T47D (cell line): ENCODE measurements around the gene FCER2.

Experiments
- DNase-seq, 2 experiments: peaks; one replicate each; pipeline versions ENCODE4 v3.0.0 to v3.0.0-alpha.2; 2011 to 2012; ENCODE audit warnings: low read depth in 1 of 2, low spot score in 1 of 2
- JUND ChIP-seq: IDR thresholded peaks from 2 replicates; pipeline ENCODE4 v1.6.1; 2012; ENCODE audit warnings: low read depth
- in situ Hi-C: cut with HindIII; loops from 2 replicates; pipeline ENCODE4 v1.10.0; 2016; ENCODE audit warnings: low sequenced_read_pairs, low pct_unique_long_range_greater_than_20kb

FCER2 gene

GRCh38 chr19:7740682-7741054 is 38.7 kb upstream of the FCER2 start:
- in situ Hi-C loops = no loop called here
- DNase-seq = no peak
- TF ChIP-seq JUND = no peak

DNA sequence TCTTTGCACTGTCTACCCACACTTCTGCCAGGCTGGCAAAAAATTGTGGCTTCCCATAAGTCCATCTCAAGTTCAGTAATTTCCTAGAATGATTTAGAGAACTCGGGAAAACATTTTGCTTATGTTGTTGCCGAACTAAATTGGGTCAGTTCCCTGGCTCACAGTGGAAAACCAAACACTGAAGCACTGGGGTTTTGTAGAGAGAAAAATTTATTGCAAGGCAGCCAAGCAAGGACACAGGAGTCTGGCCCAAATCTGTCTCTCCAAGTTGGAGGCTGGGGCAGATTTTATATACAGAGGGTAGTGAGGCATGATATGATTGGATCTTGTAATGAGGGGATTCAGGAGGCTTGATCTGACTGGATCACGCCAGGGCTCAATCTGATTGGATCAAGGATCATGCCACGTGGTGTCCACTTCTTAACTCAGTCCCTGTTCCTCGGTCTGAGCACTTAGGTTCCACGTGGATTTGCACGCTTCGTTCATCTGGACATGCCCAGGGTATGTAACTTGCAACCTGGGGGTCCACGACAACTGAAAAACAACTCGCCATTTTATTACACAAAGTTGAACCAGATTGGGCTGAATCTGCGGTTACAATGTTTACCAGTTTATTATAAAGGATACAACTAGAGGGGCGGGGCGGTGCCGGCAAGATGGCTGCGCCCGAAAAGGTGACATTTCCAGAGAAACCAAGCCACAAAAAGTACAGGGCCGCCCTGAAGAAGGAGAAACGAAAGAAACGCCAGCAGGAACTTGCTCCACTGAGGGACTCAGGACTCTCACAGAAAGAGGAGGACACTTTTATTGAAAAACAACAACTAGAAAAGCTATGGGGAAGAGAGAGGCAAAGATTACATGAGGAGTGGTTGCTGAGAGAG is 38.1 kb upstream of the FCER2 start:
- in situ Hi-C loops = no loop called here
- TF ChIP-seq JUND = no peak
- no peak for DNase-seq

DNA sequence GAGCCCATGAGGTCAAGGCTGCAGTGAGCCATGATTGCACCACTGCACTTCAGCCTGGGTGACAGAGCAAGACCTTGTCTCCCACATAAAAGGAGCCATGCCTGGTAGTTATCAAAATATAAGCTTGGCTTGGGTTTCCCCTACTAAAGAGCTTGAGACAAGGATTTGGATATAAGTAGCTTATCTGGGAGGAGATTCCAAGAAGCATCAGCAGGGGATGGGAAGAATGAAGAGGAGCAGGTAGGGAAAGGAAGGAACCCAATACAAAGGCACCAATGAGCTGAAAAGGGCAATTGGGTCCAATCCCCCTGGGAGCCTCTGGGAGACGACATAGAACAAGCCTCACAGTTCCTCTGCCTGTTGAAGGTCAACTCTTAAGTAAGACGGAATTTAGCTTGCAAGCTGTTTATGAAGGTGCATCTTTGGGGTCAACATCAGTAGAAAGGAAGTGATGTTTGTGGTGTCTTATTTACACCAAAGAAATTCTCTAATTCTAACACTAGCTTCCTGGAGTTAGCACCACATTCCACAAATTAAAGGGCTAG is 37.4 kb upstream of the FCER2 start:
- no peak for DNase-seq
- no peak for TF ChIP-seq JUND
- in situ Hi-C loops = no loop called here

DNA sequence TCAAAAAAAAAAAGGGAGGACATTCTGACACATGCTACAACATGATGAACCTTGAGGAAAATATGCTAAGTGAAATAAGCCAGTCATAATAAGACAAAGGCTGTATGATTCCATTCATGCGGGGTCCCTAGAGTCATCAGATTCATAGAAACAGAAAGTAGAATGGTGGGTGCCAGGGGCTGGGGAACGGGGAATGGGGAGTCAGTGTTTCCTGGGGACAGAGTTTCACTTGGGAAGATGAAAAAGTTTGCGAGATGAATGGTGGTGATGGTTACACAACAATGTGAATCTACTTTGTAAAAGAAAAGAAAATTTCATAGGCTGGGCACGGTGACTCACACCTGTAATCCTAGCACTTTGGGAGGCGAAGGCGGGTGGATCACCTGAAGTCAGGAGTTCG is 36.1 kb upstream of the FCER2 start:
- no peak for TF ChIP-seq JUND
- in situ Hi-C loops = no loop called here
- no peak for DNase-seq

GRCh38 chr19:7737215-7737614 is 35.3 kb upstream of the FCER2 start:
- DNase-seq = no peak
- in situ Hi-C loops = no loop called here
- no peak for TF ChIP-seq JUND

DNA sequence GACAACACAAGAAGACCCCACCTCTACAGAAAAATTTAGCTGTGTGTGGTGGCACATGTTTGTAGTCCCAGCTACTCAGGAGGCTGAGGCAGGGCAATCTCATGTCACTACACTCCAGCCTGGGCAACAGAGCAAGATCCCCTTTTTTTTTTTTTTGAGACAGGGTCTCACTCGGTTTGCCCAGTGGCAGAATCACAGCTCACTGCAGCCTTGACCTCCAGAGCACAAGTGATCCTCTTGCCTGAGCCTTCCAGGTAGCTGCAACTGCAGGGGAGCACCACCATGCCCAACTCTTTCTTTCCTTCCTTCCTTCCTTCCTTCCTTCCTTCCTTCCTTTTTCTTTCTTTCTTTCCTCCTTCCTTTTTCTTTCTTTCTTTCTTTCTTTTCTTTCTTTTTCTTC is 34.2 kb upstream of the FCER2 start:
- no peak for DNase-seq
- in situ Hi-C loops = no loop called here
- TF ChIP-seq JUND = no peak

GRCh38 chr19:7734220-7735203 is 32.6 kb upstream of the FCER2 start:
- DNase-seq = no peak
- in situ Hi-C loops = no loop called here
- TF ChIP-seq JUND = no peak

DNA sequence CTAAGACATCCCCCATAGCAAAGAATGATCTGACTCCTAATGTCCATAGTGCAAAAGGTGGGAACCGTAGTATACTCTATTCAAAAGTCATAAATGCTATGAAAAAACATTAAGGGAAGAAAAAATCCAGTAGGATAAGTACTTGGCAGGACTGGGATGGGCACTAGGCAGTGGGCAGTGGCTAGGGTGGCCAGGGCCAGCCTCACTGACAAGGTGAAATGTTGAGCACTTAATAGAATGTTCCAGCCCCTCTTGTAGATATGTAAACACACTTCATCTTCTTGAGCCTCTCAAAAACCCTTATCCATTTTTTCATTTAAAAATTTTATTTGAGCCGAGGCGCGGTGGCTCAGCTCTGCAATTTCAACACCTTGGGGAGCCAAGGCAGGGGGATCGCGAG is 31.4 kb upstream of the FCER2 start:
- no peak for TF ChIP-seq JUND
- no peak for DNase-seq
- in situ Hi-C loops = no loop called here

- no peak for TF ChIP-seq JUND
- in situ Hi-C loops = no loop called here
- no peak for DNase-seq
Measured at GRCh38 chr19:7732045-7732444, 30.1 kb upstream of the FCER2 start, which contains the start of gene CLEC4G. TSS of gene CLEC4G (minus strand) at chr19:7732110. CDS start at chr19:7732102, 8 bp downstream.

- in situ Hi-C loops = no loop called here
- DNase-seq = no peak
- no peak for TF ChIP-seq JUND
Measured at GRCh38 chr19:7731615-7732014, 29.7 kb upstream of the FCER2 start.

- in situ Hi-C loops = no loop called here
- no peak for DNase-seq
- no peak for TF ChIP-seq JUND
Measured at GRCh38 chr19:7731218-7731595, 29.3 kb upstream of the FCER2 start.

- in situ Hi-C loops = no loop called here
Measured at GRCh38 chr19:7730286-7731217, 28.6 kb upstream of the FCER2 start.

More at GRCh38 chr19:7730286-7731217, 28.6 kb upstream of the FCER2 start:
- no peak for TF ChIP-seq JUND
- no peak for DNase-seq
